ENCODE results near the gene GSG1L.

The GSG1L gene

DNA sequence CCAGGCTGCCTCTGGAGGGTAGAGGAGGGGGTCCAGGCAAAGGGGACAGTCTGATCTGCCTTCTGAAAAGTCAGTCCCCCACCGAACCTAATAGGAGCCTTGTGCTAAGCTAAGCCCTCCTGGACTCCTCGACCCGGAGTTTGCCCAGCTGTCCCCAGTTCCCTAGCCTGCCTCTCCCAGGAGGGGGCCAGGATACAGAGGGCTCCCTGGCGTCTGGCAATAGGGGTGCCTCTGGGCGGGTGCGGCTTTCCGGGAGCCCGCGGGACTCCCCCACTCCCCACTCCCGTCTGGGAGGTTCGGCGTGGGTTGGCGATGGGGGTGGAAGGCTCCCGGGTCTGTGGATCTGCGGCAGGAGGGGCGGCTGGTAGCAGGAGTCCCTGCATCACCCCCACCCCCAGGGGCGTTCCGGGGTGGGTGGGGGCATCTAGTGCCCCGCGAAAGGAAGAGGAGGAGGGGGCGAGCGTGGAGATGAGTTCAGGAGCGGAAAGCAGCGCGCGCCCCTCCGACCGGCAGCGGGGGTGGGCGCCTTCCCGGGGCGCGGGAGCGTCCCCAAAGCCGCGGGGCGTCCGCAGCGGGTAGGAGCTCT lies 1.2 kb downstream of the GSG1L start:
- H3K27me3 ChIP-seq, result peaks cover 69 to 88% (median 82%) of the 10 kb centered on the region in 11 experiments
- peak overlapping the region; percentile 93 to 99 (median 98) for H3K4me2 ChIP-seq

DNA sequence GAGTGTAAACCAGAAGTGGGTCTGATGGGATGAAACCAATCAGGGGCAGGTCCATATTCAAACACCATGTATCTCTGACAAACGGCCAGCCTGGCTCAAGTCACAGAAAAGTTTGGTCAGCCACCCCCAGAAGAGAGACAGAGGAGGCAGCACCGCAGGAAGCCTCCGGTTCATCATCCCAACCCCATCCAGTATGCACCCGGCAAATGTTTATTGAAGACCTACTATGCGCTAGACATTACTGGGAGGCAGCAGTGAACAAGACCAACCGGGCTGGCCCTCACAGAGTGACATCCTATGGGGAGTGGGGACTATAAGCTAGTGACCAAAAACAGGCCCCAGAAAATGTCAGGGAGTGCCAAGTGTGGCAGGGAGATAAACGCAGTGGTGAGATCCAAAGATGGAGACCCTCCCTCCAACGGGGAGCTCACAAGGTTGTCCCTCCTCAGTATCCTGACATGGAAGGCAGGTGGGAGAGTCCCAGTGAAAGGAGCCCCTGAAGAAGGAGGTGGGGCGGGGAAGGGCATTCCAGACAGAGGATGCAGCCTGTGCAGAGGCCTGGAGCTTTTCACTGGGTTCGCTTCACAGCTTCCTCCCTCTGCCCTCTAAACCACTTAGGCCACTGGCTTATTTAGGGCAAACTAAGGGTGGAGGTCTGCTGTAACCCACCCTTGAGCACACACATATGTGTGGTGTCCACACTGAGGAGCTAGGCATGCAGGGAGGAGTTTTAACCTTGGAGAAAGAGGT lies 2.0 kb downstream of the GSG1L start:
- H3K27ac ChIP-seq, result no peak overlapping the region
- TF ChIP-seq Cebpa-rat (IDR thresholded peaks at IDR 0.05), result no peak
- H3K4me2 ChIP-seq, result no peak overlapping the region
- no peak overlapping the region for H3K4me3 ChIP-seq
- H3K9me3 ChIP-seq (replicated peaks in 1 of 11), result no peaks in the 10 kb centered on the region
- peaks cover 0 to 22% (median 8%) of the 10 kb centered on the region in 11 experiments; a peak in 9 of 22 replicates for H4K20me1 ChIP-seq
- no peaks in the 10 kb centered on the region for H3K36me3 ChIP-seq
- peaks cover 69 to 84% (median 80%) of the 10 kb centered on the region in 11 experiments for H3K27me3 ChIP-seq
- H3K9ac ChIP-seq, result no peak overlapping the region
- peaks cover 0 to 13% (median 9%) of the 10 kb centered on the region in 10 experiments; a peak in 14 of 20 replicates for H3K4me1 ChIP-seq

More for the DNA sequence above, 1.2 kb downstream of the GSG1L start:
- Histone ChIP-seq H3K9ac (peak overlapping the region in 6 of 11 experiments; percentile 49 to 72 (median 56); a peak in 5 of 22 replicates), H4K20me1 (peaks cover 0 to 22% (median 8%) of the 10 kb centered on the region in 11 experiments; a peak in 10 of 22 replicates), H3K36me3 (no peaks in the 10 kb centered on the region), H3K27ac (no peak overlapping the region; a peak in 3 of 22 replicates), H3K9me3 (replicated peaks in 1 of 11) (no peaks in the 10 kb centered on the region), H3K4me3 (peak overlapping the region; percentile 55 to 79 (median 66)), H3K4me1 (peaks cover 0 to 13% (median 9%) of the 10 kb centered on the region in 10 experiments; a peak in 14 of 20 replicates)
- no peak for TF ChIP-seq Cebpa-rat (IDR thresholded peaks at IDR 0.05)

DNA sequence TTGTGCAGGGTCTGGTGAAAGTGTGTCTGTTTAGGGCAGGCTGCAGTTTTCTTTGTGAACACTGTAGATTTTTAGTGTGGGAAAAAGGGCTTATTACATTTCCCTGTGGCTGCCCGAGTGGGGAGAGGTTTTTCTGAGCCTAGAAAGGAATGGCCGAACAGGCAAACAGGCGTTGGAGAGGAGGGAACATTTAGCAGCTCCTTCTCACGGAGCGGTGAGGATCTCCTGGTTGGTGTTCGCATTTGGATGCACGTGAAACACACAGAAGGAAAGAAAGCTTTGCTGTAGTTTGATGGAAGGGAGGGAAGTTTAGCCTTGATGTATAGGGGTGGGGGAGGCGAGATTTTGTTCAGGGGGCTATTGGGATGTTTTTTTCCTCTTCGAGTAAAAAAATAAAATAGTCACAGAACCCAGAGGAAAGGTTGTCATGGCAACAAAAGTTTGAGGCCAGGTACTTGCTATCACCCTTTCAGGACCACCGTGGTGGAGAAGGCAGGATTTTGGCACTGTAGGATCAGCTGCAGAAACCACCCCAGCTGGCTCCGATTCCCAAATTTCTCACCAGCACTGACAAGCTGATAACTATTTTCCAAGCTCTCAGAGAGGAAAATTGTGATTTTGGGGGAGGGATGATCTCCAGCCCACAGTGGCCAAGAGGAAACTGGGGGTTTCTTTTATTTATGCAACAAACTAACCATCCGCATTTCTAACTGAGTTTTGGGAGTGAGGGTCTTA lies 3.5 kb downstream of the GSG1L start:
- peaks cover 0 to 22% (median 8%) of the 10 kb centered on the region in 11 experiments; a peak in 9 of 22 replicates for H4K20me1 ChIP-seq
- H3K4me3 ChIP-seq, result no peak overlapping the region
- peaks cover 0 to 13% (median 9%) of the 10 kb centered on the region in 10 experiments; a peak in 14 of 20 replicates for H3K4me1 ChIP-seq
- TF ChIP-seq Cebpa-rat (IDR thresholded peaks at IDR 0.05), result no peak
- peaks cover 63 to 69% (median 65%) of the 10 kb centered on the region in 11 experiments for H3K27me3 ChIP-seq
- no peaks in the 10 kb centered on the region for H3K36me3 ChIP-seq
- H3K9ac ChIP-seq, result no peak overlapping the region
- no peak overlapping the region for H3K4me2 ChIP-seq
- H3K9me3 ChIP-seq (replicated peaks in 1 of 11), result no peaks in the 10 kb centered on the region
- H3K27ac ChIP-seq, result no peak overlapping the region

DNA sequence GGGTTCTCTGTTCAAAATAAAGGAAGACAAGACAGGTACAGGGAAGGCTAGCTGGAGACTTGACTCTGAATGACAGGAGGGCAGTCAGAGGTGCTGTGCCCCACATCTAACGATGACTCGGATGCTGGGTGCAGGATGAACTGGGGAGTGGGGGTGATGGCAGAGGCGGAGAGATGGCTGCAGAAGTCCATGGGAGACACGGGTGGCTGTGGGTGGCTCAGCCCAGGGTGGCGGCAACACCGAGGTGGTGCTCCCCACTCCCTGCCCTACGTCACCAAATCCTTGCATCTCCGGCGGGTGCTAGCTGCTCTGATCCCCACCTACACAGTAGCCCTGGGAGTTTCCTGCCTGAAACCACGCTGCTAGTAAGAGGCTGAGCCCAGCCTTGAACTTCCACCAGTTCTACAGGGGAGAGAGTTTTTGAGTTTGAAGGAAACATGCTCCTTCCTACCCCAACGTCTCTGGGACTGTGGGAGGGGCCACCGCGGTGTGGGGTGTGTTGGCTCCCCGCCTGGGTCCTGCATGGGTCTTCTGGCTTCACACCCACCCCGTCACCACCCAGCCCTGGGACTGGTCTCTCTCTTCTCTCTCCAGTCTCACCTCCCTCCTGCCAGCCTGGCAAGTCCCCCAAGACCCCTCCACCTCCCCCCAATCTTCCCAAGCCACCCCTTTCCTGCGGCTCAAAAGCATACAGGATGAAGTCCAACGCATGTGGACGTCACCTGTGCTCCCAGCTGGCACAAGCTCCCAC lies 4.5 kb downstream of the GSG1L start:
- H3K4me3 ChIP-seq, result no peak overlapping the region
- TF ChIP-seq Cebpa-rat (IDR thresholded peaks at IDR 0.05), result no peak
- H3K4me2 ChIP-seq, result no peak overlapping the region
- H3K27ac ChIP-seq, result no peak overlapping the region
- peaks cover 53 to 59% (median 55%) of the 10 kb centered on the region in 11 experiments for H3K27me3 ChIP-seq
- peaks cover 0 to 18% (median 3%) of the 10 kb centered on the region in 11 experiments; a peak in 8 of 22 replicates for H4K20me1 ChIP-seq
- H3K4me1 ChIP-seq, result peaks cover 0 to 13% (median 9%) of the 10 kb centered on the region in 10 experiments; a peak in 14 of 20 replicates
- no peaks in the 10 kb centered on the region for H3K36me3 ChIP-seq
- H3K9me3 ChIP-seq (replicated peaks in 1 of 11), result no peaks in the 10 kb centered on the region
- no peak overlapping the region for H3K9ac ChIP-seq

DNA sequence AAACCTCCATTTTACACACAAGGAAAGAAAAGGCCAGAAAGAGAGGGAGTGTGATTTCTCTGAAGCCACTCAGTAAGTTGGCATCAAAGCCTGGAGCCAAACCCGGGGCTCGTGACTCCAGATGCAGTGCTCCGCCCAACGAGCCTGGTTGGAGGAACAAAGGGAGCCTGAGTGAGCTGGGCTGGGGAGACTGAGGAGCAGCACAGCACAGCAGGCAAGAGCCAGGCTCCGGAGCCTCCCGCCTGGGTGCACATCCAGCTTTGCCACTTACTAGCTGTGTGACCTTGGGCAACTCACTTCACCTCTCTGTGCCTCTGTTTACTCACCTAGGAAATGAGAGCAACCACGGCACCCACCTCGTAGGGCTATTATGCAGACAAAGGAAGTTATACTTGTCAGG lies 5.6 kb downstream of the GSG1L start:
- H3K4me1 ChIP-seq, result peaks cover 0 to 10% (median 6%) of the 10 kb centered on the region in 10 experiments; a peak in 12 of 20 replicates
- H3K36me3 ChIP-seq, result no peaks in the 10 kb centered on the region
- H3K4me3 ChIP-seq, result no peak overlapping the region
- H3K4me2 ChIP-seq, result no peak overlapping the region
- no peak for TF ChIP-seq Cebpa-rat (IDR thresholded peaks at IDR 0.05)
- peaks cover 0 to 13% (median 0%) of the 10 kb centered on the region in 11 experiments; a peak in 7 of 22 replicates for H4K20me1 ChIP-seq
- no peak overlapping the region for H3K9ac ChIP-seq
- no peak overlapping the region for H3K27ac ChIP-seq
- peaks cover 42 to 49% (median 45%) of the 10 kb centered on the region in 11 experiments for H3K27me3 ChIP-seq
- H3K9me3 ChIP-seq (replicated peaks in 1 of 11), result no peaks in the 10 kb centered on the region

DNA sequence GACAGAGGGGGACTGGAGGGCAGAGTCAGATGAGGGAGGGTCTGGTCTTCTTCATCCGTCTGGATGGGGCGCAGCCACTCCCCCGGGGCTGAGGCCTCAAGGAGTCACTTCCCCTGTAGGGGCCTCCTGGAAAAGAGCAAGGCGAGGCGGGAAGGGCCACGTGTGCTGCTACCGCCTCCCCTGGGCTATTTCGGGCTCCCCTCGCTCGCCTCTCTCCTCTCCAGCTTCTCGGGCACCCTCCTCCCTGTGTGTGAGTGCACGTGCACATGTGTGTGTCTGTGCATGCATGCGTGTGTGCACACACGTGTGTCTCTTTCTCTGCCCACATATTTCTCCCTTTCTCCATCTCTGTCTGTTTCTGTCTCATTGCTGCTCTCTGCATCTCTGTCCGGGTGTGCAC lies 10.1 kb downstream of the GSG1L start:
- Histone ChIP-seq H3K9ac (no peak overlapping the region), H3K4me2 (no peak overlapping the region; a peak in 1 of 22 replicates), H3K27ac (no peak overlapping the region), H3K9me3 (replicated peaks in 1 of 11) (peaks cover 6 to 17% (median 10%) of the 10 kb centered on the region in 11 experiments), H4K20me1 (no peaks in the 10 kb centered on the region), H3K36me3 (no peaks in the 10 kb centered on the region), H3K4me3 (no peak overlapping the region), H3K4me1 (no peaks in the 10 kb centered on the region; a peak in 1 of 20 replicates), H3K27me3 (peaks cover 0 to 4% (median 0%) of the 10 kb centered on the region in 11 experiments; a peak in 7 of 22 replicates)
- TF ChIP-seq Cebpa-rat (IDR thresholded peaks at IDR 0.05), result no peak

DNA sequence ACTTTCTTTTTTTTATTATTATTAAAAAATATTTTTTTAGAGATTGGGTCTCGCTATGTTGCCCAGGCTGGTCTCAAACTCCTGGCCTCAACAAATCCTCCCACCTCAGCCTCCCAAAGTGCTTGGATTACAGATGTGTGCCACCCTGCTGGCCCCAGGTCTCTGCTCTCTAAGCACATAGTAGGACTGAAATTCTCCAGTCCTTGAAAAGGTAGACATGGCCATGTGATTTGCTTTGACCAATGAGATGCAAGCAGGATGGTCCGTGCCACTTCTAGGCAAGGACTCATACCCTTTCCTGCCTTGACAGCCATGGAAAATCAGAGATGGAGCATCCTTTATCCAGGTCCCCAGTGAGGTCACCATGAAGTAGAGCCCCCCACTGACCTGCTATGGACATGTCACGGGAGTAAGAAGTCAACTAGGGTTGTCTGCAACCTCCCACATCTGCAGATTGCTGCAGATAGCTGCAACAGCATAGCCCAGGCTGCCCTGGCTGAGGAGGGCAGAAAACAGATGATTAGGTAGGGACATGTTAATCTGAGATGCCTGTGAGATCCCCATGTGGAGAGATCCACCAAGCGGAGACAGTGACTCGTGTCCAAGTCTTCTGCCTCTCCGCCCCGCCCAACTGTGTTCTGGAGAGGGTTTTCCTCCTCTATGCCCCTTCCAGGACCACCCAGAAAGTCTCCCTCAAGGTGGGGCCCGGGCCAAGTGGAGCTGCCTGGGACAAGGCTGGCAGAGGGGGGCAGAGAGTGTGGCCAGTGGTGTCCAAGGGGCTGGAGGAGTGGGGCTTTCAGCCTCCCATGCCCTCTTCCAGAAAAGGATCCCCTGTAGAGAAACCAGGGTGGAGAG lies 11.0 kb downstream of the GSG1L start:
- Histone ChIP-seq H3K4me2 (no peak overlapping the region), H3K27ac (no peak overlapping the region), H3K4me3 (no peak overlapping the region), H4K20me1 (no peaks in the 10 kb centered on the region), H3K9me3 (replicated peaks in 1 of 11) (peaks cover 10 to 21% (median 14%) of the 10 kb centered on the region in 11 experiments), H3K27me3 (no peaks in the 10 kb centered on the region), H3K4me1 (no peaks in the 10 kb centered on the region; a peak in 1 of 20 replicates), H3K9ac (no peak overlapping the region), H3K36me3 (no peaks in the 10 kb centered on the region)
- no peak for TF ChIP-seq Cebpa-rat (IDR thresholded peaks at IDR 0.05)

DNA sequence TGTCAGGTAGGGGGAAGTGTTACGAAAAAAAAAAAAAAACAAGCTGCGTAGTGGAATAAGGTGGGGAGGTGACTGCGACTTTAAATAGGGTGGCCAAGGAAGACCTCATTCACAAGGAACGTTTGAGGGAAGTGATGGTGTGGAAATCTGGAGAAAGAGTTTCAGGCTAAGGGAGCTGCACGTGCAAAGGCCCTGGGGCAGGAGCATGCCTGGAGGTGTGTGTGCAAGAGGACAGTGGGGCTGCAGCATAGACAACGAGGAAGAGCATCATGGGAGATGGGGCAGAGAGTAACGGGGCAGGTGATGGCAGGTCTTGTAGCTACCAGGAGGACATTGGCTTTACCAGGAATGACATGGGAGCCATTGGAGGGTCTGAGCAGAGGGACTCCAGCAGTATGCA lies 12.0 kb downstream of the GSG1L start:
- H3K4me3 ChIP-seq, result no peak overlapping the region
- no peak overlapping the region for H3K4me2 ChIP-seq
- TF ChIP-seq Cebpa-rat (IDR thresholded peaks at IDR 0.05), result no peak
- no peaks in the 10 kb centered on the region for H4K20me1 ChIP-seq
- H3K36me3 ChIP-seq, result no peaks in the 10 kb centered on the region
- no peaks in the 10 kb centered on the region; a peak in 1 of 20 replicates for H3K4me1 ChIP-seq
- no peak overlapping the region for H3K27ac ChIP-seq
- H3K27me3 ChIP-seq, result no peaks in the 10 kb centered on the region
- no peak overlapping the region for H3K9ac ChIP-seq
- peaks cover 10 to 21% (median 14%) of the 10 kb centered on the region in 11 experiments for H3K9me3 ChIP-seq (replicated peaks in 1 of 11)

All from BLaER1 treated with 17β-estradiol and CSF1 and Interleukin-3, amounts not matched to agents 10 nM and 100 nM (cell line).